Keratinocyte (primary cell): ENCODE results near the gene EIF3D. TPM values are rescaled to one million over a fixed set of nuclear protein-coding genes. Genes with fewer than 3 reads are reported as not detected.

ENCODE experiments used
- DNase-seq: peaks from one replicate; pipeline ENCODE4 v3.0.0-alpha.2; 2011; ENCODE audit warnings: low read depth, missing footprints, low spot score
- FAIRE-seq: peaks from 2 replicates; lab custom pipeline; 2011; peaks lifted over from hg19 to GRCh38; lab: Jason Lieb, UNC
- H2AFZ ChIP-seq: 2 replicates; pipeline ENCODE4 v1.6.0; 2012; ENCODE audit warnings: low read length, control low read depth, inconsistent platforms; ENCODE audit not compliant: control insufficient read depth
- H3K27ac ChIP-seq: 2 replicates; pipeline ENCODE4 v1.5.1; 2011; ENCODE audit warnings: low read length; ENCODE audit not compliant: control insufficient read depth, insufficient read depth
- H3K27me3 ChIP-seq: 3 replicates; pipeline ENCODE4 v1.6.0; 2011; ENCODE audit warnings: low read length; ENCODE audit not compliant: control insufficient read depth, insufficient read depth; ENCODE audit errors: extremely low read depth
- H3K36me3 ChIP-seq, 2 experiments: 2 replicates in 1 of 2; 3 replicates in 1 of 2; pipeline ENCODE4 v1.5.1; 2011; ENCODE audit warnings: low read length in 2 of 2, mild to moderate bottlenecking in 1 of 2; ENCODE audit not compliant: control insufficient read depth in 2 of 2, insufficient read depth in 2 of 2; ENCODE audit errors: extremely low read depth in 1 of 2
- H3K4me1 ChIP-seq: 3 replicates; pipeline ENCODE4 v1.5.1; 2011; ENCODE audit warnings: low read length; ENCODE audit not compliant: control insufficient read depth, insufficient read depth; ENCODE audit errors: extremely low read depth
- H3K4me2 ChIP-seq: 3 replicates; pipeline ENCODE4 v1.6.0; 2011; ENCODE audit warnings: low read depth, low read length; ENCODE audit not compliant: control insufficient read depth, insufficient read depth; ENCODE audit errors: extremely low read depth
- H3K4me3 ChIP-seq, 3 experiments: fragments of 200-600 bp in 1 of 3; sonication (generic) in 1 of 3; 2 replicates in 2 of 3; 3 replicates in 1 of 3; pipeline ENCODE4 v1.5.1; 2011 to 2016; ENCODE audit warnings: low read length in 3 of 3, mild to moderate bottlenecking in 3 of 3, control low read depth in 2 of 3, inconsistent platforms in 1 of 3, low read depth in 1 of 3, mixed read lengths in 1 of 3, mixed run types in 1 of 3, moderate library complexity in 1 of 3; ENCODE audit not compliant: control insufficient read depth in 2 of 3, insufficient read depth in 2 of 3; ENCODE audit errors: extremely low read depth in 1 of 3
- H3K79me2 ChIP-seq: 2 replicates; pipeline ENCODE4 v1.6.0; 2012; ENCODE audit warnings: low read length; ENCODE audit not compliant: control insufficient read depth, insufficient read depth
- H3K9ac ChIP-seq: 3 replicates; pipeline ENCODE4 v1.6.0; 2011; ENCODE audit warnings: low read length; ENCODE audit not compliant: control insufficient read depth, insufficient read depth; ENCODE audit errors: extremely low read depth
- H3K9me1 ChIP-seq: 3 replicates; pipeline ENCODE4 v1.6.0; 2011; ENCODE audit warnings: low read length; ENCODE audit not compliant: control insufficient read depth, insufficient read depth; ENCODE audit errors: extremely low read depth
- H3K9me3 ChIP-seq: 2 replicates; pipeline ENCODE4 v1.5.1; 2012; ENCODE audit warnings: low read depth, low read length; ENCODE audit not compliant: control insufficient read depth
- H4K20me1 ChIP-seq: 3 replicates; pipeline ENCODE4 v1.6.0; 2011; ENCODE audit warnings: low read length; ENCODE audit not compliant: control insufficient read depth, insufficient read depth; ENCODE audit errors: extremely low read depth
- CTCF ChIP-seq, 3 experiments: IDR thresholded peaks in 1 of 3; conservative IDR thresholded peaks in 1 of 3; optimal IDR thresholded peaks in 1 of 3; 2 replicates in 2 of 3; 3 replicates in 1 of 3; pipeline versions ENCODE3 to v1.5.1; 2011; ENCODE audit warnings: low read length in 3 of 3, mild to moderate bottlenecking in 3 of 3, moderate library complexity in 2 of 3, control low read depth in 1 of 3, inconsistent platforms in 1 of 3; ENCODE audit not compliant: insufficient read depth in 2 of 3; ENCODE audit errors: extremely low read depth in 1 of 3
- EZH2 ChIP-seq: IDR thresholded peaks from one replicate; pipeline ENCODE4 v1.6.1; 2012; ENCODE audit warnings: inconsistent platforms, mild to moderate bottlenecking, low read length, moderate library complexity
- dilution Hi-C: fragments of 300-500 bp; cut with MboI; formaldehyde crosslinking; loops from one replicate; pipeline ENCODE4 v1.7.0; 2020; ENCODE audit warnings: low sequenced_read_pairs; ENCODE audit not compliant: extremely low pct_ligation_motif_present
- polyA plus RNA-seq, 5 experiments: library from polyadenylated mRNA; depleted of rRNA in 3 of 5; stranded (reverse) in 3 of 5; stranded (forward) in 1 of 5; unstranded in 1 of 5; fragments of >200 nt; gene quantifications; 1 replicate in 1 of 5; 2 replicates in 3 of 5; 3 replicates in 1 of 5; pipeline versions ENCODE4 v1.2.1 to v1.2.3, GENCODE V29; 2011 to 2012; ENCODE audit warnings: missing spikeins in 2 of 5, low read depth in 1 of 5, low replicate concordance in 1 of 5

Gene EIF3D
- polyA plus RNA-seq, 1 donor (not counting 4 experiments of a cell fraction or from before 2014, with no cell fraction given), result 408 TPM

- Histone ChIP-seq H3K9ac (no peak overlapping the region), H3K27ac (no peak overlapping the region), H3K27me3 (peaks cover 7% of the 10 kb centered on the region), H3K4me1 (peaks cover 4% of the 10 kb centered on the region), H2AFZ (peak overlapping the region; percentile 86), H3K4me3 (no peak overlapping the region), H3K79me2 (no peaks in the 10 kb centered on the region), H3K36me3 (no peaks in the 10 kb centered on the region), H4K20me1 (no peaks in the 10 kb centered on the region), H3K4me2 (no peak overlapping the region), H3K9me1 (no peaks in the 10 kb centered on the region), H3K9me3 (no peaks in the 10 kb centered on the region)
- no peak for DNase-seq
- TF ChIP-seq EZH2 (no peak), CTCF (optimal IDR thresholded peaks at IDR 0.05 in 1 of 3, IDR thresholded peaks at IDR 0.05 in 1 of 3, conservative IDR thresholded peaks at IDR 0.05 in 1 of 3; ENCODE audit: extremely low read depth in 1 of 3, insufficient read depth in 2 of 3, low read length in 3 of 3) (peak; percentile 46 to 84 (median 81))
- dilution Hi-C loops, result no loop called here
- no peak for FAIRE-seq
These were observed 41.0 kb upstream of the EIF3D start for GRCh38 chr22:36569999-36570398.

DNA sequence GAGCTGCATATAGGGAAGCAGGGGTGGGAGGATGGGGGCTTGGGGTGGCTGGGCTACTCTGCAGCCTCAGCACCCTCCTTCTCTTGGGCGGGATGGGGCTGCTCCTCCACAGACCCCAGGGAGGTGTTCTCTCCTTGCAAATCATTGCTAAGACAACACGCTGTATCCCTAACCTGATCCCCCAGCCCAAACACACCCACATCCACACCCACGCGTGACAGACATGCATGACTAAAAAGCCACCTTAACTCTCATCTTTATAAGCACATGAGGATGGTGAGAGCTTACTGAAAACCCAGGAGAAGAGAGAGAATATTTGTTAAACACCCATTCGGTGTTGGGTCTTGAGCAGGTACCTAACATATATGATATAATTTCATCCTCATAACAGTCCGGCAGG is 39.9 kb upstream of the EIF3D start:
- H3K36me3 ChIP-seq, result no peaks in the 10 kb centered on the region
- DNase-seq, result no peak
- H3K4me3 ChIP-seq, result no peak overlapping the region
- no peak for TF ChIP-seq CTCF (optimal IDR thresholded peaks at IDR 0.05 in 1 of 3, IDR thresholded peaks at IDR 0.05 in 1 of 3, conservative IDR thresholded peaks at IDR 0.05 in 1 of 3; ENCODE audit: extremely low read depth in 1 of 3, insufficient read depth in 2 of 3, low read length in 3 of 3)
- TF ChIP-seq EZH2, result no peak
- FAIRE-seq, result no peak
- no peaks in the 10 kb centered on the region for H3K9me1 ChIP-seq
- no peak overlapping the region for H3K27ac ChIP-seq
- no peak overlapping the region for H2AFZ ChIP-seq
- H3K4me2 ChIP-seq, result no peak overlapping the region
- no peaks in the 10 kb centered on the region for H3K79me2 ChIP-seq
- H3K27me3 ChIP-seq, result peaks cover 15% of the 10 kb centered on the region
- dilution Hi-C loops, result no loop called here
- H3K9ac ChIP-seq, result no peak overlapping the region
- no peaks in the 10 kb centered on the region for H4K20me1 ChIP-seq
- peaks cover 4% of the 10 kb centered on the region for H3K4me1 ChIP-seq
- no peaks in the 10 kb centered on the region for H3K9me3 ChIP-seq
